Ammon's horn (tissue), 1 donor: ENCODE results near the gene EEF2KMT.
A peak's percentile ranks its signal among the peaks of the same experiment; 100 is the strongest.
"Not testable (repeated sequence)": the region's sequence is repeated elsewhere in the genome, so short reads cannot be mapped to it uniquely, and the experiment has no call there.

Source experiments
- DNase-seq: peaks from one replicate; pipeline ENCODE4 v3.0.0-alpha.2; 2016; ENCODE audit warnings: low spot score

Gene EEF2KMT

GRCh38 chr16:5070431-5071186, 27.0 kb downstream of the EEF2KMT start:
- DNase-seq, result no peak

GRCh38 chr16:5069854-5070253, 27.7 kb downstream of the EEF2KMT start:
- DNase-seq, result no peak

- no peak for DNase-seq
Measured at GRCh38 chr16:5069048-5069447, 28.5 kb downstream of the EEF2KMT start.

- no peak for DNase-seq
Measured at GRCh38 chr16:5066511-5066910, 31.1 kb downstream of the EEF2KMT start.

- DNase-seq, result peak; percentile 76
Measured at GRCh38 chr16:5065813-5066212, 31.8 kb downstream of the EEF2KMT start, which contains the start of gene C16orf89. TSS of gene C16orf89 (minus strand) at chr16:5065956. CDS start at chr16:5065908, 48 bp downstream.

GRCh38 chr16:5065326-5065725, 32.3 kb downstream of the EEF2KMT start:
- DNase-seq, result no peak

- no peak for DNase-seq
Measured at GRCh38 chr16:5064915-5065314, 32.7 kb downstream of the EEF2KMT start.

- no peak for DNase-seq
Measured at GRCh38 chr16:5062790-5063765, 34.5 kb downstream of the EEF2KMT start.

- no peak for DNase-seq
Measured at GRCh38 chr16:5062051-5062450, 35.5 kb downstream of the EEF2KMT start.

- no peak for DNase-seq
Measured at GRCh38 chr16:5060073-5060641, 37.4 kb downstream of the EEF2KMT start.

- no peak for DNase-seq
Measured at GRCh38 chr16:5059386-5060072, 38.1 kb downstream of the EEF2KMT start.

GRCh38 chr16:5058476-5058875, 39.1 kb downstream of the EEF2KMT start:
- DNase-seq, result peak; percentile 35

GRCh38 chr16:5056352-5056751, 41.2 kb downstream of the EEF2KMT start:
- DNase-seq, result no peak

- no peak for DNase-seq
Measured at GRCh38 chr16:5054876-5055865, 42.4 kb downstream of the EEF2KMT start.

- DNase-seq, result no peak
Measured at GRCh38 chr16:5046914-5047313, 50.7 kb downstream of the EEF2KMT start.

GRCh38 chr16:5045499-5046115, 52.0 kb downstream of the EEF2KMT start:
- DNase-seq, result no peak

- DNase-seq, result not testable (repeated sequence)
Measured at GRCh38 chr16:5044581-5044980, 53.0 kb downstream of the EEF2KMT start.

- no peak for DNase-seq
Measured at GRCh38 chr16:5044011-5044540, 53.5 kb downstream of the EEF2KMT start.

- peak; percentile 66 for DNase-seq
Measured at GRCh38 chr16:5042574-5043171, 54.9 kb downstream of the EEF2KMT start.
